Measurements from ENCODE around the gene ZFHX2.

ZFHX2 gene

DNA sequence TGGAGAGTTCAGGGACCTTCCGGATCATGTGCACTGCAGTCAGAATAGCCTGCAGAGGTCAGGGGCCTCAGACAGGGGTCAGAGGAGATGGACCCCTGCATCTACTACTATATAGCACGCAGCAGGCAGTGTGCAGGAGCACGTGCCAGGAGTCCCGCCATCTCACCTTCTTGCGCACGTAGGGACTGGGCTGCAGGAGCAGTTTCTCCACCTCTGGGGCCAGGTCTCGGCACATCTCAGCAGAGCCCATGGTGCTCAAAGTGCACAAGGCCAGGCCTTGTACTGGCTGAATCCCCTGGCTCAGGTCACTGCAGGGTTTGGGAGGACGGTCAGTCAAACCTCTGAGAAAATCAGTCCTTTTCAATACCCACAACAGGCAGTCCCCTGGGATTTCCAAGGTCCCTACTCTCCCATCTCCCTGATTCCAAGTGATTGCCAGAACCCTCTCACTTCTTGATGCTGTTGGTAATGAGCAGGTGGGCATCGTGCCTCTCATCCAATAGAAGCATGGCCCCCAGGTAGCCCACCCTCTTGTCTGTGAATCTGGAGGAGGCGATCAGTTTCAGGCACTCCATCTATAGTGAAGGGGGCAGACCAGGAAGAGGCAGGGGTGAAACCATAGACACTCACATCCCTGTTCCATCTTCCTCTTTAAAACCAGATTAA is 14.7 kb upstream of the ZFHX2 start:
- H3K27ac ChIP-seq, result peak overlapping the region; percentile 83
- no peak for TF ChIP-seq ZFX (IDR thresholded peaks at IDR 0.05; ENCODE audit: borderline replicate concordance)
- TF ChIP-seq CTCF (IDR thresholded peaks at IDR 0.05), result no peak

DNA sequence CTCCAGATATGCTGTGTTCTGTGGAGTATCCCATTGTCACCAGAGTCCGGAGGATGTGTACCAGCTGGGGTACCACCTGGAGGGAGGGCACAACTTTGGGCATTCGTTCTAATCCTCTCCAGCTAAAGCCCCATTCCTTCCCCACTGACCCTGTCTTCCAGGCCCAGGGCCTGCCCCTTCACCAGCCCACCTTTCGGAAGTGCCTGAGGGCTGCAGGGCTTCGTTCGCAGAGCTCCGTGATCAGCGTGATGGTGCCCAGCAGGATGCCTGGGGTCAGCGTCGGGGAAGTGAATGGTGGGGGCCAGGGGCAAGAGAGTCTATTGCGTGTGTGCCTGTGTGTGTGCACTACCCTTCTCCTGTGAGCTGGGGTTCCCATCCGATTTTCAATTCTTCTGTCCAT is 14.1 kb upstream of the ZFHX2 start:
- 0 out of 2 replicates have a peak overlapping the region, but pooled peaks have one; percentile 83 for H3K27ac ChIP-seq
- TF ChIP-seq ZFX (IDR thresholded peaks at IDR 0.05; ENCODE audit: borderline replicate concordance), result no peak
- TF ChIP-seq CTCF (IDR thresholded peaks at IDR 0.05), result no peak

GRCh38 chr14:23564876-23565275 is 13.3 kb upstream of the ZFHX2 start:
- TF ChIP-seq CTCF (IDR thresholded peaks at IDR 0.05), result no peak
- no peak for TF ChIP-seq ZFX (IDR thresholded peaks at IDR 0.05; ENCODE audit: borderline replicate concordance)

DNA sequence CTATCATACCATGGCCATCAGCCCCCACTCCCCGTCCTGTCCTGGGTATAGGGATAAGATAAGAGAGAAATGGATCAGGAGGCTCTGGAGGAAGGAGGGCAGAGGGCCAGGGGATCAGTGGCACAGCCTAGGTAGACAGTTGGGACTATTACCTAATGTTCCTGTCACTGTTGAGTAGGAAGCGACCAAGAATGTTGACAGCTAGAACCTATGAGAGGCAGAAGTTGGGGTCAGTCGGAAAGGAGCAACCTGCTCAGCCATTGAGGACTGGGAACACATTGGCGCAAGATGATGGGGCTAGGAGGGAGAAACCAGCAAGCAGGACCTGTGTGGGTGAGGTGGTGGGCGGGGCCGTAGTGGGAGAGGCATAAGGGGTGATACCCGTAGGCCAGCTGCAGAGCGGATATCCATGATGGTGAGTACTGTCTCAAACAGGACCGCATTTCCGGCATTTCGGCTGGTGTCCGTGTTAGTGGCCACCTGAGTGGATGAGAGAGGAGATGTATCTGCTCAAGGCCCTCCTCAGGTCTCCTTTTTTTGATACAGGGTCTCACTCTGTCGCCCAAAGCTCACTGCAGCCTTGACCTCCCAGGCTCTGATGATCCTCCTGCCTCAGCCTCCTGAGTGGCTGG is 12.7 kb upstream of the ZFHX2 start:
- H3K27ac ChIP-seq, result no peak overlapping the region
- TF ChIP-seq ZFX (IDR thresholded peaks at IDR 0.05; ENCODE audit: borderline replicate concordance) (no peak), CTCF (IDR thresholded peaks at IDR 0.05) (no peak)

More at GRCh38 chr14:23564876-23565275, 13.3 kb upstream of the ZFHX2 start:
- no peak overlapping the region for H3K27ac ChIP-seq

DNA sequence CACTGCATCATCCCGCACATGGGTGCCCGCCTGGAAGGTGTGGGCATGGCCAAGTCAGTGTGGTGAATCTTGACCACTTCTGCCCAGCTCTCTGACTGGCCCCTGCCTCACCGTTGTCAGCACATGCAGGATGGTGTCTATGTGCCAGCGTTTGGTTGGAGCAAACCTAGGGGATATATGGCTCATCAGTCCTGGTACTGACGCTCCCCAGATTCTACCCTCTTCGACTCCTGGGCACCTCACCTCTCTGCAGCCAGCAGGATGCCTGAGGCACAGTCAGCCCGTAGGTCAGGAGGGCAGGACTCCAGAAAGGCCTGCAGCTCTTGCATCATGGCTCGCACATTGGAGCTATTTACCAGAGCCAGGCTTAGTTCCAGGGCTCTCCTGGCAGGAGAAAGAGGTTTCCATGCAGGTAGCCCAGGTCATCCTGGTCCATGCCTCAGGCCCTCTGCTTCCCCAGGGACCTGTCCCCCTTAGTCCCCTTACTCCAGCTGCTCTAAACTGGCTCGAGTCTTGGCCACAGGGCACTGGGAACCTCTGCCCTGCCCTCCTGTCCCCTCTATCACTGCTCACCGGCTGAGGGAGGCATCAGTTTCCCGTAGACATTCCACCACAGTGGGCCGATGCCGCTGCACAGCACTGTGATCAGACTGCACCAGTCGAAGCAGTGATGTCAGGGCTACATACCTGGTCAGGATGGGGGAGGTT is 12.1 kb upstream of the ZFHX2 start:
- H3K27ac ChIP-seq, result peak overlapping the region; percentile 29; the same call in 1 of the 2 replicates
- TF ChIP-seq ZFX (IDR thresholded peaks at IDR 0.05; ENCODE audit: borderline replicate concordance), result no peak

GRCh38 chr14:23562822-23563472 is 11.4 kb upstream of the ZFHX2 start:
- TF ChIP-seq CTCF (IDR thresholded peaks at IDR 0.05) (peak; percentile 95), ZFX (IDR thresholded peaks at IDR 0.05; ENCODE audit: borderline replicate concordance) (no peak)
- H3K27ac ChIP-seq, result peak overlapping the region; percentile 29; the same call in 1 of the 2 replicates
